ENCODE measurements around the gene DOCK1.

GRCh38 chr10:126921974-126922525 lies 16.8 kb downstream of the DOCK1 start:
- TF ChIP-seq CTCF (IDR thresholded peaks at IDR 0.05) (no peak), POLR2A (IDR thresholded peaks at IDR 0.05) (no peak)
